K562 (cell line): ENCODE results near the gene ARL4C. TPM values are rescaled to one million over a fixed set of nuclear protein-coding genes. Genes with fewer than 3 reads are reported as not detected.

ENCODE experiments used
- ATAC-seq: fragments of 200-7000 bp; cut with Tn5 transposase; 3 replicates; pipeline ENCODE4 v1.9.1; 2020; ENCODE audit warnings: moderate library complexity
- BruUV-seq: library from RNA; stranded (reverse); fragments of 400-500 nt; replicated peaks from 2 replicates; lab custom pipeline; 2021; lab: Mats Ljungman, UMichigan
- CTCF ChIA-PET: fragments of 300-600 bp; formaldehyde crosslinking; extraction: SDS; loops from one replicate; lab custom pipeline; 2021; ENCODE audit warnings: low intra/inter-chr PET ratio; lab: Yijun Ruan, JAX
- POLR2A ChIA-PET: fragments of 300-600, 350-650 bp; sonication (Branson Sonifier 250); formaldehyde crosslinking; extraction: SDS; loops from one replicate; lab custom pipeline; 2021; ENCODE audit warnings: antibody characterized with exemption, inconsistent platforms; lab: Yijun Ruan, JAX
- DNase-seq, 4 experiments: peaks; one replicate each; pipeline versions ENCODE4 v3.0.0 to v3.0.0-alpha.2; 2011 to 2018; ENCODE audit warnings: low spot score in 3 of 4, mixed read lengths in 3 of 4; ENCODE audit errors: extremely low read depth in 1 of 4
- FAIRE-seq: peaks from 2 replicates; lab custom pipeline; 2011; peaks lifted over from hg19 to GRCh38; lab: Jason Lieb, UNC
- H2AFZ ChIP-seq: 2 replicates; pipeline ENCODE4 v1.6.0; 2011; ENCODE audit warnings: low read depth, low read length, control low read depth, inconsistent platforms
- H3K27ac ChIP-seq: fragments of 200-600 bp; 3 replicates; pipeline ENCODE4 v1.8.0; 2011; ENCODE audit warnings: low read depth, mild to moderate bottlenecking, control low read depth, inconsistent platforms, low read length, moderate library complexity, mixed read lengths; ENCODE audit errors: extremely low read depth
- H3K27me3 ChIP-seq, 2 experiments: fragments of 300-600 bp in 1 of 2; 2 replicates in 1 of 2; 3 replicates in 1 of 2; pipeline versions ENCODE4 v1.6.0 to v1.8.0; 2011; ENCODE audit warnings: inconsistent platforms in 2 of 2, low read length in 2 of 2, mild to moderate bottlenecking in 1 of 2, mixed read lengths in 1 of 2, moderate library complexity in 1 of 2; ENCODE audit not compliant: control insufficient read depth in 2 of 2, insufficient read depth in 2 of 2
- H3K36me3 ChIP-seq: fragments of 300-600 bp; 3 replicates; pipeline ENCODE4 v1.8.0; 2011; ENCODE audit warnings: mild to moderate bottlenecking, low read length, inconsistent platforms; ENCODE audit not compliant: control insufficient read depth, insufficient read depth
- H3K4me1 ChIP-seq, 2 experiments: fragments of 200-600 bp in 1 of 2; replicated peaks in 1 of 2; 2 replicates in 1 of 2; 3 replicates in 1 of 2; pipeline versions ENCODE4 v1.5.1 to v1.8.0; 2011; ENCODE audit warnings: inconsistent platforms in 2 of 2, low read length in 2 of 2, mild to moderate bottlenecking in 1 of 2, mixed read lengths in 1 of 2, moderate library complexity in 1 of 2; ENCODE audit not compliant: control insufficient read depth in 2 of 2, insufficient read depth in 2 of 2
- H3K4me2 ChIP-seq: 2 replicates; pipeline ENCODE4 v1.6.1; 2011; ENCODE audit warnings: low read length, control low read depth, inconsistent platforms, mixed read lengths; ENCODE audit not compliant: insufficient read depth
- H3K4me3 ChIP-seq: fragments of 200-600 bp; sonication (generic), shearing (Covaris generic); 2 replicates; pipeline ENCODE4 v1.5.1; 2016; ENCODE audit warnings: control low read depth, inconsistent platforms
- H3K79me2 ChIP-seq: fragments of 200-600 bp; 3 replicates; pipeline ENCODE4 v1.8.0; 2011; ENCODE audit warnings: low read length, inconsistent platforms; ENCODE audit not compliant: control insufficient read depth, insufficient read depth
- H3K9ac ChIP-seq, 2 experiments: 2 replicates each; pipeline versions ENCODE4 v1.6.0 to v1.6.1; 2011; ENCODE audit warnings: low read depth in 2 of 2, low read length in 2 of 2, control low read depth in 1 of 2, inconsistent platforms in 1 of 2, mild to moderate bottlenecking in 1 of 2, mixed read lengths in 1 of 2; ENCODE audit not compliant: insufficient read depth in 1 of 2
- H3K9me1 ChIP-seq: one replicate; pipeline ENCODE4 v1.6.0; 2011; ENCODE audit warnings: inconsistent platforms, mild to moderate bottlenecking, low read length, moderate library complexity; ENCODE audit not compliant: control insufficient read depth, insufficient read depth
- H3K9me3 ChIP-seq: replicated peaks from 2 replicates; pipeline ENCODE4 v1.5.1; 2011; ENCODE audit warnings: low read depth, low read length, inconsistent platforms; ENCODE audit not compliant: control insufficient read depth, insufficient read depth
- H4K20me1 ChIP-seq: replicated peaks from 2 replicates; pipeline ENCODE4 v1.6.1; 2011; ENCODE audit warnings: low read length, inconsistent platforms, mixed read lengths; ENCODE audit not compliant: control insufficient read depth, insufficient read depth
- CXXC5 ChIP-seq: fragments of 250-450 bp; sonication (Bioruptor Pico); IDR thresholded peaks from 2 replicates; pipeline ENCODE4 v1.8.0; 2022; ENCODE audit warnings: inconsistent platforms, mild to moderate bottlenecking, moderate library complexity
- ETV6 ChIP-seq, 3 experiments: fragments of 150-350 bp in 1 of 3; sonication (generic) in 1 of 3; formaldehyde crosslinking in 1 of 3; IDR thresholded peaks; 2 replicates each; pipeline versions ENCODE4 v1.6.1 to v1.8.0; 2014 to 2022; ENCODE audit warnings: borderline replicate concordance in 2 of 3, low read depth in 2 of 3, antibody characterized with exemption in 1 of 3, low read length in 1 of 3, mild to moderate bottlenecking in 1 of 3, missing genetic modification reagents in 1 of 3
- L3MBTL2 ChIP-seq: fragments of 450-650 bp; IDR thresholded peaks from 2 replicates; pipeline ENCODE4 v1.6.1; 2016; ENCODE audit warnings: mild to moderate bottlenecking, moderate library complexity
- MTA1 ChIP-seq: fragments of 450-650 bp; IDR thresholded peaks from 2 replicates; pipeline ENCODE4 v1.6.1; 2017; ENCODE audit warnings: borderline replicate concordance
- NCOA2 ChIP-seq, 2 experiments: fragments of 450-650 bp; IDR thresholded peaks; 2 replicates each; pipeline ENCODE4 v1.6.1; 2018; ENCODE audit warnings: mild to moderate bottlenecking in 2 of 2, moderate library complexity in 1 of 2; ENCODE audit not compliant: partially characterized antibody in 2 of 2
- NFYB ChIP-seq: IDR thresholded peaks from 2 replicates; pipeline ENCODE4 v1.6.1; 2011; ENCODE audit warnings: mild to moderate bottlenecking, moderate library complexity; ENCODE audit not compliant: insufficient read length; ENCODE audit errors: extremely low read depth
- NRF1 ChIP-seq, 2 experiments: fragments of 450-650 bp; IDR thresholded peaks in 1 of 2; conservative IDR thresholded peaks in 1 of 2; 2 replicates each; pipeline ENCODE4 v1.6.1; 2014; ENCODE audit warnings: mild to moderate bottlenecking in 2 of 2
- RNF2 ChIP-seq: sonication (generic); IDR thresholded peaks from 2 replicates; pipeline ENCODE4 v1.6.1; 2016
- TOE1 ChIP-seq, 2 experiments: fragments of 450-650 bp in 1 of 2; sonication (generic) in 1 of 2; formaldehyde crosslinking in 1 of 2; IDR thresholded peaks; 2 replicates each; pipeline versions ENCODE4 v1.7.1 to v1.8.0; 2016 to 2022; ENCODE audit warnings: borderline replicate concordance in 2 of 2, mild to moderate bottlenecking in 2 of 2, antibody characterized with exemption in 1 of 2, inconsistent platforms in 1 of 2, low read depth in 1 of 2, missing genetic modification reagents in 1 of 2, moderate library complexity in 1 of 2
- ZC3H8 ChIP-seq: fragments of 450-650 bp; IDR thresholded peaks from 2 replicates; pipeline ENCODE4 v1.6.1; 2017
- ZSCAN32 ChIP-seq: fragments of 450-650 bp; formaldehyde crosslinking; IDR thresholded peaks from 2 replicates; pipeline ENCODE4 v1.4.0; 2020; ENCODE audit warnings: mild to moderate bottlenecking, moderate library complexity
- WGBS: fragments of 100-300 bp; shearing (Covaris generic); methylation state at CpG from one replicate; pipeline ENCODE4 v1.1.6; 2016; ENCODE audit warnings: low coverage, mixed read lengths; ENCODE audit not compliant: insufficient coverage; ENCODE audit errors: missing lambda C conversion rate; 5-methylcytosine and 5-hydroxymethylcytosine counted together
- in situ Hi-C: fragments of 300-500 bp; cut with MboI; formaldehyde crosslinking; loops from 4 replicates; pipeline ENCODE4 v1.15.0; 2018; ENCODE audit warnings: inconsistent platforms, mixed read lengths
- intact Hi-C: fragments of 100-400 bp; cut with micrococcal nuclease; formaldehyde crosslinking; loops from 2 replicates; pipeline ENCODE4 v1.14.2; 2022
- polyA plus RNA-seq, 8 experiments: library from polyadenylated mRNA; depleted of rRNA in 4 of 8; stranded (reverse) in 5 of 8; unstranded in 3 of 8; fragments of >200 nt; fragmentation: Nextera tagmentation in 2 of 8; fragmentation: Illumina TruSeq in 1 of 8; extraction: Ambion mirVana in 2 of 8; extraction: Trizol in 1 of 8; gene quantifications; 2 replicates each; pipeline versions ENCODE4 v1.2.1 to v1.2.3, GENCODE V29; 2011 to 2014; ENCODE audit warnings: inconsistent platforms in 1 of 8, missing spikeins in 1 of 8
- total RNA-seq, 7 experiments: library from RNA; depleted of rRNA in 6 of 7; stranded (reverse); fragments of >200 nt in 6 of 7; fragmentation: Illumina TruSeq in 2 of 7; extraction: Trizol in 2 of 7; gene quantifications; 2 replicates each; pipeline versions ENCODE4 v1.2.1 to v1.2.3, GENCODE V29; 2011 to 2021; ENCODE audit warnings: low replicate concordance in 1 of 7
- TF ChIP-seq, protein P1 (sequence below): fragments of 250-450 bp; sonication (Bioruptor Pico); IDR thresholded peaks from 2 replicates; pipeline ENCODE4 v1.8.0; 2022; ENCODE audit warnings: inconsistent platforms, mild to moderate bottlenecking, moderate library complexity, borderline replicate concordance
- TF ChIP-seq, protein P2 (sequence below): fragments of 250-450 bp; sonication (Bioruptor Pico); IDR thresholded peaks from 2 replicates; pipeline ENCODE4 v1.4.0; 2020
- TF ChIP-seq, protein P3 (sequence below): sonication (generic); formaldehyde crosslinking; IDR thresholded peaks from 2 replicates; pipeline ENCODE4 v1.8.1; 2023; ENCODE audit warnings: mild to moderate bottlenecking, missing genetic modification reagents
- TF ChIP-seq, protein P4 (sequence below): fragments of 250-450 bp; sonication (Bioruptor Pico); IDR thresholded peaks from 2 replicates; pipeline ENCODE4 v1.5.0; 2021; ENCODE audit warnings: mild to moderate bottlenecking, borderline replicate concordance

Gene ARL4C
- total and polyA plus RNA-seq, 9 of the 15 experiments (the other 6 are each of a cell fraction or from before 2014, with no cell fraction given) = 0.03 to 0.11 (median 0.04) TPM; not detected in 5

DNA sequence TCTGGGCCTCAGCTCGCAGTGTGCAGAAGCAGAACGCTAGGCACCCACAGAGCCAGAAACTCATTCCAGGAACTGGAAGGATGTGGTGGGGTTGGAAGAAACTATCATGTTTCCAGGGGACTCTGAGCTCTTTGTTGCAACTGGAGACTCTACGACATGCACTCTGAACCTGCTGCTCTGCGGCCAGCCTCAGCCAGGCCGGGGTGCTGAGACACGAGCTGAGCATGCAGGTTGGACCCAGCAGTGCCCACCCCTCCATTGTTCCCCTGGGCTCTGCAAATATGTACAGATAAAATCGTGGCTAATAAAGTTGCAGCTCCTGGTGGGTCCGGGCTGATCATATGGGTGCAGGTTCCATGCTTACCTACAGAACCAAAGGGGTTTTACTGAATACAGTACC lies 37.6 kb upstream of the ARL4C start:
- Histone ChIP-seq H3K27ac (no peak overlapping the region), H3K79me2 (no peaks in the 10 kb centered on the region), H3K9me1 (no peaks in the 10 kb centered on the region), H4K20me1 (no peaks in the 10 kb centered on the region), H3K4me2 (no peak overlapping the region), H3K36me3 (no peaks in the 10 kb centered on the region), H3K9me3 (no peaks in the 10 kb centered on the region), H3K9ac (no peak overlapping the region), H3K4me1 (no peaks in the 10 kb centered on the region), H2AFZ (no peak overlapping the region), H3K27me3 (no peaks in the 10 kb centered on the region), H3K4me3 (no peak overlapping the region)
- no TSS peak for BruUV-seq
- POLR2A ChIA-PET = no interaction called here
- CTCF ChIA-PET = no interaction called here
- in situ Hi-C loops (loop anchor here (25.0 kb wide), 1 partner anchor 672 kb away; the partner anchor contains the start of genes HJURP and MSL3B), intact Hi-C loops (no loop called here)
- TF ChIP-seq, protein P1, sequence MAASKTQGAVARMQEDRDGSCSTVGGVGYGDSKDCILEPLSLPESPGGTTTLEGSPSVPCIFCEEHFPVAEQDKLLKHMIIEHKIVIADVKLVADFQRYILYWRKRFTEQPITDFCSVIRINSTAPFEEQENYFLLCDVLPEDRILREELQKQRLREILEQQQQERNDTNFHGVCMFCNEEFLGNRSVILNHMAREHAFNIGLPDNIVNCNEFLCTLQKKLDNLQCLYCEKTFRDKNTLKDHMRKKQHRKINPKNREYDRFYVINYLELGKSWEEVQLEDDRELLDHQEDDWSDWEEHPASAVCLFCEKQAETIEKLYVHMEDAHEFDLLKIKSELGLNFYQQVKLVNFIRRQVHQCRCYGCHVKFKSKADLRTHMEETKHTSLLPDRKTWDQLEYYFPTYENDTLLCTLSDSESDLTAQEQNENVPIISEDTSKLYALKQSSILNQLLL = no peak
- TF ChIP-seq, protein P2, sequence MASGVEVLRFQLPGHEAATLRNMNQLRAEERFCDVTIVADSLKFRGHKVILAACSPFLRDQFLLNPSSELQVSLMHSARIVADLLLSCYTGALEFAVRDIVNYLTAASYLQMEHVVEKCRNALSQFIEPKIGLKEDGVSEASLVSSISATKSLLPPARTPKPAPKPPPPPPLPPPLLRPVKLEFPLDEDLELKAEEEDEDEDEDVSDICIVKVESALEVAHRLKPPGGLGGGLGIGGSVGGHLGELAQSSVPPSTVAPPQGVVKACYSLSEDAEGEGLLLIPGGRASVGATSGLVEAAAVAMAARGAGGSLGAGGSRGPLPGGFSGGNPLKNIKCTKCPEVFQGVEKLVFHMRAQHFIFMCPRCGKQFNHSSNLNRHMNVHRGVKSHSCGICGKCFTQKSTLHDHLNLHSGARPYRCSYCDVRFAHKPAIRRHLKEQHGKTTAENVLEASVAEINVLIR (CRISPR knock-in tag) = no peak
- TF ChIP-seq, protein P3, sequence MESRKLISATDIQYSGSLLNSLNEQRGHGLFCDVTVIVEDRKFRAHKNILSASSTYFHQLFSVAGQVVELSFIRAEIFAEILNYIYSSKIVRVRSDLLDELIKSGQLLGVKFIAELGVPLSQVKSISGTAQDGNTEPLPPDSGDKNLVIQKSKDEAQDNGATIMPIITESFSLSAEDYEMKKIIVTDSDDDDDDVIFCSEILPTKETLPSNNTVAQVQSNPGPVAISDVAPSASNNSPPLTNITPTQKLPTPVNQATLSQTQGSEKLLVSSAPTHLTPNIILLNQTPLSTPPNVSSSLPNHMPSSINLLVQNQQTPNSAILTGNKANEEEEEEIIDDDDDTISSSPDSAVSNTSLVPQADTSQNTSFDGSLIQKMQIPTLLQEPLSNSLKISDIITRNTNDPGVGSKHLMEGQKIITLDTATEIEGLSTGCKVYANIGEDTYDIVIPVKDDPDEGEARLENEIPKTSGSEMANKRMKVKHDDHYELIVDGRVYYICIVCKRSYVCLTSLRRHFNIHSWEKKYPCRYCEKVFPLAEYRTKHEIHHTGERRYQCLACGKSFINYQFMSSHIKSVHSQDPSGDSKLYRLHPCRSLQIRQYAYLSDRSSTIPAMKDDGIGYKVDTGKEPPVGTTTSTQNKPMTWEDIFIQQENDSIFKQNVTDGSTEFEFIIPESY (CRISPR knock-in tag) = no peak
- TF ChIP-seq NCOA2 (IDR thresholded peaks at IDR 0.05; ENCODE audit: partially characterized antibody in 2 of 2) (no peak), NFYB (no peak), RNF2 (no peak), ETV6 (IDR thresholded peaks at IDR 0.05; ENCODE audit: borderline replicate concordance in 1 of 2, low read depth in 2 of 2, low read length in 1 of 2) (no peak), ETV6 (CRISPR knock-in tag; IDR thresholded peaks at IDR 0.05; ENCODE audit: borderline replicate concordance) (no peak), TOE1 (IDR thresholded peaks at IDR 0.05; ENCODE audit: borderline replicate concordance) (no peak), TOE1 (CRISPR knock-in tag; IDR thresholded peaks at IDR 0.05; ENCODE audit: borderline replicate concordance, low read depth) (no peak), NRF1 (conservative IDR thresholded peaks at IDR 0.05 in 1 of 2, IDR thresholded peaks at IDR 0.05 in 1 of 2) (no peak), ZC3H8 (no peak), ZSCAN32 (CRISPR knock-in tag) (no peak), MTA1 (no peak), L3MBTL2 (no peak), CXXC5 (no peak)
- TF ChIP-seq, protein P4, sequence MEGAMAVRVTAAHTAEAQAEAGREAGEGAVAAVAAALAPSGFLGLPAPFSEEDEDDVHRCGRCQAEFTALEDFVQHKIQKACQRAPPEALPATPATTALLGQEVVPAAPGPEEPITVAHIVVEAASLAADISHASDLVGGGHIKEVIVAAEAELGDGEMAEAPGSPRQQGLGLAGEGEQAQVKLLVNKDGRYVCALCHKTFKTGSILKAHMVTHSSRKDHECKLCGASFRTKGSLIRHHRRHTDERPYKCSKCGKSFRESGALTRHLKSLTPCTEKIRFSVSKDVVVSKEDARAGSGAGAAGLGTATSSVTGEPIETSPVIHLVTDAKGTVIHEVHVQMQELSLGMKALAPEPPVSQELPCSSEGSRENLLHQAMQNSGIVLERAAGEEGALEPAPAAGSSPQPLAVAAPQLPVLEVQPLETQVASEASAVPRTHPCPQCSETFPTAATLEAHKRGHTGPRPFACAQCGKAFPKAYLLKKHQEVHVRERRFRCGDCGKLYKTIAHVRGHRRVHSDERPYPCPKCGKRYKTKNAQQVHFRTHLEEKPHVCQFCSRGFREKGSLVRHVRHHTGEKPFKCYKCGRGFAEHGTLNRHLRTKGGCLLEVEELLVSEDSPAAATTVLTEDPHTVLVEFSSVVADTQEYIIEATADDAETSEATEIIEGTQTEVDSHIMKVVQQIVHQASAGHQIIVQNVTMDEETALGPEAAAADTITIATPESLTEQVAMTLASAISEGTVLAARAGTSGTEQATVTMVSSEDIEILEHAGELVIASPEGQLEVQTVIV (CRISPR knock-in tag) = no peak
- 0% methylated on average over 7 of the region's 8 CpGs for WGBS
- no peak for DNase-seq
- no peak for FAIRE-seq
- ATAC-seq = no peak
